HL-60/S4 (cell line): ENCODE results near the gene TCN2.
"Not testable (repeated sequence)": the region's sequence is repeated elsewhere in the genome, so short reads cannot be mapped to it uniquely, and the experiment has no call there.

Experiments used
- in situ Hi-C: fragments of 300-500 bp; cut with MboI; formaldehyde crosslinking; loops from 2 replicates; pipeline ENCODE4 v1.14.3; 2022; ENCODE audit warnings: low sequenced_read_pairs

Gene TCN2

GRCh38 chr22:30643055-30643875, 36.3 kb downstream of the TCN2 start:
- in situ Hi-C loops = no loop called here

- in situ Hi-C loops = no loop called here
These were observed 39.7 kb downstream of the TCN2 start for GRCh38 chr22:30646518-30647160.

- in situ Hi-C loops = no loop called here
These were observed 40.6 kb downstream of the TCN2 start for GRCh38 chr22:30647536-30647935.

GRCh38 chr22:30648825-30649224, 41.9 kb downstream of the TCN2 start:
- in situ Hi-C loops = no loop called here

DNA sequence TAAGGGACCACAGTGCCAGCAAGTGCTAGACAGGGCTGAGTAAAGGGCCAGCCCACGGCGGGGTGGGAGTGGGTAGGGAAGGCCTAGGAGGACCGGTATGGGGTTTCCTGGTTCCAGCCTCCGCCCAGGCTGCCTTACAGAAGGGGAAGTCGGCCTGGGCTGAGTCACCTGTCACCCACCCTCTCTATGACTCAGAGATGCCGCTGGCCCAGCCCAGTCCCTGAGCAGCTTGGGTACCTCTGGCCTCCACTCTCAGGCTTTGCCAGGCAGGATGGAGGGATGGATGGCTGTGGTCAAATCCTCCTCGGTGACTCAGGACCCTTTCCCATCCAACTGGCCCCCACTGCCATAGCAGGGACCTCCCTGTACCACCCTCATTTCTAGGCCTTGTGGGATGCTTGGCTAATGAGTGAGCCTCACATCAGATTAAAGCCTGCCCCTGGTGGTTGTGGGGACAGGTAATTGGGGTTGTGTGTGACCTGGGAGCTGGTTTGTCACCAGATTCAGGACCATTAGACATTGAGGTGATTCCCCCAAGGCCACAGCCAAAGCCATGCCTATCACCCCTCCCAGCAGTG, 42.5 kb downstream of the TCN2 start:
- in situ Hi-C loops = no loop called here

DNA sequence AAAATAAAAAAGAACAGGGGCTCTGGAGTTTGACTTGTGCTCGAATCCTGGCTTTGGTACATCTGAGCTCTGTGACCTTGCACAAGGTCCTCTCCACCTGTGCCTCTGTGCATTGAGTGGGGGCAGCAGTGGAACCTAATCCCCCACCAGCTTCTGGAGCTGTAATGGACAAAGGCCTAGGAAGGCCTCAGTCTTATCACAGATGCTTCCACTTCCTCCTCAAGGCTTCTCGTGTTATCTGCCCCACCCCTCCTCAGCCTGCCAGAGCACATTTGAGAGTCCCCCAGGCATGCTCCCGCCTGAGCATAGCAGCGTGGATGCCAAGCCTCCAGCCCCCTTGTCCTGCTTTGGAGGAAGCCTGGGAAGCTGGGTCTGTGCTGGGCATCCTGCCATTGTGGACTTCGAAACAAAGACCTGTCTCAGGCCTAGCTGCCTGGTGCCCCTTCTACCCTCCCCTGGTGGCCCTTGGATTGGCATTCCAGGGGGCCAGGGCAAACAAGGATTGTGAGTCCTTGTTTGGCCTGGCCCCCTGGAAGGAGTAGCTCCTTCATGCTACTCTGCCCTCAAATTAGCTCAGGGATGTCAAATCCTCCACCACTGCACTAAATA, 43.6 kb downstream of the TCN2 start:
- in situ Hi-C loops = no loop called here

- in situ Hi-C loops = no loop called here
These were observed 45.9 kb downstream of the TCN2 start for GRCh38 chr22:30652852-30653251.

DNA sequence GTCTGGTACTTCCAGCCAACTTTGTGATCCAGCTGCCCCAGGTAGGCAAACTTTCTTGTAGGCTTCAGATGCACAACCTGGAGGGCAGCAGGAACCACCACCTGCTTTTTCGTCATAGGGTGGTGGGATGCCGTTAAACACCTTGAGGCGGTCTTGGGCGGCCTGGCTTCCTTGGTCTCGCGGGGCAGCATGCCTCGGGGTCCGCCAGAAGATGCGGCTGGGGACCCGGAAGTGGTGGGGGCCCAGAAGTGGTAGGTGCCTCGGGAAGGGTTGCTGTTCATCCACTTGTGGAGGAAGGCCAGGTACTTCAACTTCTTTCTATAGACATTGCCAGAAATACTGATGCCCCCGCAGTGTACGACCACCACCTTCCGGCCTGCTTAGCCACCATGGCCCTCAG, 47.4 kb downstream of the TCN2 start:
- in situ Hi-C loops = no loop called here

DNA sequence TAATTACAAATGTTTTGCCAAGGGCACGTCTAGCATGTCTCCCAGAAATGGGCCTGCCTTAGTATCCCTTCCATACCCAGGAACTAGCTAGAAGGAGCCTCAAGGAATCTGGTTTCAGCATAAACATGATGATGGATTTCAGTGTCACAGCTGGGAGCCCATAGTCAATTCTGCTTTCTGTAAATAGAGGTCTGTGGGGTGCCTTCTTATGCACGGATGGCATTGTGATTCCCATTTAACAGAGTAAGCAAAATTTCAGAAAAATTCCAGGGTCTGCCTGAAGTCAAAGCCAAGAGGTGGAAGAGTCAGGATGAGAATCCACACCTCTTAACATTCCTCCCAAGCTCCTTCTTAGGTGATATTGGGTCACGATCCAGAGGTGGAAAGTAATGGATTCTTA, 48.6 kb downstream of the TCN2 start:
- in situ Hi-C loops = no loop called here

GRCh38 chr22:30662040-30662439, 55.1 kb downstream of the TCN2 start:
- in situ Hi-C loops = no loop called here

DNA sequence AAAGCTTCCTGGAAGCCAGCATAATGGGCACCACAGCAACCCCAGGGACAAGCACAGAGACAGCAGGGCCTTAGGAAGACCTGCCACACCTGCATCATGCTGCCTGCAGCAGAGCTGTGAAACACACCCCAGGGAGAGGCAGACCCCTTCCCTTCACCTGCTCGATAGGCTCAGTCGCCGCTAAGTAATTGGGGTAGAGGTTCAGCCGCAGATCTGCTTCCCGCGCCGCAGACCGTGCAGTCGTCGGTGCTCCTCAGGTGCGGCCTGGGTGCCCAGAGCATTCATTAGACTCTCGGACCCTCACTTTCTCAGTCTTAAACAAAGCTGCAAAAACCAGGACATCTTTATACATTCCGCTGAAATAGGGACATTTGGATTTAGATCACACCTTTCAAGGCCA, 57.8 kb downstream of the TCN2 start:
- in situ Hi-C loops = no loop called here

DNA sequence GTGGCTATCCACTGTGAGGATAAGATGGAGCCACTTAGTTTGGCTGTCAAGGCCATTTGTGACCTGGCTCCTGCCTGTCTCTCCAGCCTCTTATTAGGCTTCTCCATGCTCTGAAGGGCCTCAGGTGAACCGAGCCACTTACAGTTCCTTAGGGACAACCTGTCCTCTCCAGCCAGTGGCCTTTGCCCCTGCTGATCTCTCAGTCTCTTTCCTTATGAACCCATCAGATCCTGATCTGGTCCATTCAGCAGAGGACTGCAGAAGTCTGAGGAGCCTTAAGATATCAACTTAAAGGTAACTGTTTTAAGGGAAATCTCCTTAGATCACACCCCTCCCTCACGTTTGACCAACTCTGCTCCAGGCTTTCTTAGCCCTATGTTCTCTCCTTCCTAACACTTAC, 58.3 kb downstream of the TCN2 start:
- in situ Hi-C loops = no loop called here

DNA sequence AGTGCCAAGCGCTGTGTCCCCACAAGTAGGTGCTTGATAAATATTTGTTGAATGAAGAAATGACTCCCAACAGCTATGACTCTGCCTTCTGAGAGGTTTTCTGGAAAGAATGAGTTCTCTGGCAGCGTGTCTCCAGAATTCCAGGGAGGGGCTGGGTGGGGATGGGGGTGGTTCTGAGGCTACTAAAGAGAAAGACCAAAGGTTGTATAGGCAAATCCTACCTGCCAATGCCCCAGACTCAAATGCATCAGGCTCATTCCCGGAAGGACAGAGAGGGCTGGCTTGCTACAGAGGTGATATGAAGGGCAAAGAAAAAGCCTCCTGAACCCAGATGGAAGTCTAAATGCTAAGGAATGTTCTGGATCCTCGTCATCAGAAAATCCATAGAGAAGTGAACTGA, 58.8 kb downstream of the TCN2 start:
- in situ Hi-C loops = no loop called here

- in situ Hi-C loops = no loop called here
These were observed 60.1 kb downstream of the TCN2 start for GRCh38 chr22:30667107-30667493.

DNA sequence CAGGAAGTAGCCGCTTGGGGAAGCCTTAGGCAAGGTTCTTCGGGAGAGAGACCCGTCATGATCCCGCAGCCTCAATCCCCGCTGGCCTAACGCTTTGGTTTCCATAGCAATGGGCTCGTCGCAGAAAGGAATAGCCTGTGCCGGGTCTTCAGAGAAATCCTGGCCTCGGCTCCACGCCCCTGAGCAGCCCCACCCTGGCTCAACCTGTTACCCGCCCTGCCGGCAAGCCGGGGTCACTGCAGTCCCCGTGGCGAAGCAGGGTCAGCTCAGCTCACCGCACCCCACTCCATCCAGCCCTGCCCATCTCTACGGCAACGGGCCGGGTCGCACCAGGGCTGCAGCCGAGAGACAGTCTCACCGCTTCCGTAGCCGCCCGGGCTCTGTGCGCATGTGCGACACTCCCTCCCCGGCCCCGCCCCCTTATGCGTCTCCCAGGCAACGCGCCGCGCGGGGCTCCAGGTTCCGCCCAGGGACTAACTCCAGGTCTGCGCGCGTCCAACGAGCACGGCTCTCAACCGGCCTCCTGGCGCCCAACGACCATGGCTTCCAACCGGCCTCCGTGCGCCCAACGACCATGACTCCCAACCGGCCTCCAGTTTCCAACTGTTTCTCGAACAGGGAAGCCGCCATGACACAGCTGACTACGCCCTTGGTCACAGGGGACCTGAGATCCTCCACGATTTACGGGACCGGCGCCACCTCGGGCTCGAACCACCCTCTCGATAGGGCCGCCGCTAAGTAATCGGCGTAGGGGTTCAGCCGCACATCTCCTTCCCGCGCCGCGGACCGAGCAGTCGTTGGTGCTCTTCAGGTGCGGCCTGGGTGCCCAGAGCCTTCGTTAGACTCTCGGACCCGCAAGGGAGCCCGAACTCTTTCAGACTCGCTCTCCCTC, 60.8 kb downstream of the TCN2 start, which contains the start of gene DUSP18:
Gene DUSP18, minus strand, starts transcription at position 382 of the 892 bp plus-strand sequence. CDS start 3,872 bp downstream, outside the sequence.
- in situ Hi-C loops = no loop called here

- in situ Hi-C loops = no loop called here
These were observed 61.4 kb downstream of the TCN2 start for GRCh38 chr22:30668386-30668710.

DNA sequence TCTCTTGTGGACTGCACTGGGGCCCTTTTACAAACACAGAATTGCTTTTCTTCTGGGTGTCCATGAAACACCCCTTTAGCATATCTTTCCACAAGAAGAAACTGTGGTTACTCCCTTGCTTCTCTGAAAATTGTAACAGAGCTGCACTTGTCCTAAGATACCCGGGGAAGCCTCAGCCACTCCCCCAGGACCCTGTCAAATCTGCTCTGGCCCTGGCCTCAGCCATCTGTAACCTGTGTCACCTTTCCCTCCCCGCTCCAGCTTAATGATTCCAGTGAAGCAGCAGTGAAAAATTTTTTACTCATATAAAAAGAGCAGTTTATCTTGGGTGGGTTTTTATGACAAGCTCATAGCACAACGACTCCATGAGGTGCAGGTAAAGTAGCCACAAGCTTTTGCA, 64.1 kb downstream of the TCN2 start:
- in situ Hi-C loops = no loop called here

- in situ Hi-C loops = no loop called here
These were observed 66.2 kb downstream of the TCN2 start for GRCh38 chr22:30673136-30673535.

DNA sequence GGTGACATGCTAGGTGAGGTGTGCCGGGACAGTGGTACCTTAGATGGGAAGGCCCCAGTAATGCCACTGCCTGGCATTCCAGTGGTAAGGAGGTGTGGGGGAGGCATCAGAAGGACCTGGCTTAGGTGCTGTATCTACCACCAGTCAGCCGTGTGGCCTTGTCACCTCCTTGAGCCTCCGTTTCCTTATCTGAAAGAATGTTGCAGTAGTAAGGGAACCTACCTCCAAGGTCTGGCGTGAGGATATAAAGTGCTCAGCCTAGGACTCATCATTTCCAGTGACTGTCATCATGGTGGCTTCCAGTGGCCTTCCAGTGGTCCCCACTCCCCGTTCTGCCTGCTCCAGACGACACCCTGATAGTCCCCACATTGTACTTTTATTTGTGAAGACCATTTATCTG, 67.5 kb downstream of the TCN2 start:
- in situ Hi-C loops = no loop called here

GRCh38 chr22:30675436-30675835, 68.5 kb downstream of the TCN2 start:
- in situ Hi-C loops = no loop called here

- in situ Hi-C loops = not testable (repeated sequence)
These were observed 69.6 kb downstream of the TCN2 start for GRCh38 chr22:30676565-30676964.
